ENCODE measurements around the gene CRCP.
"Not testable (repeated sequence)": the region's sequence is repeated elsewhere in the genome, so short reads cannot be mapped to it uniquely, and the experiment has no call there.

Gene CRCP

GRCh38 chr7:66105263-66105748 is 9.3 kb upstream of the CRCP start:
- DNase-seq (ENCODE audit: low read depth, low spot score): no peak

- DNase-seq (ENCODE audit: low read depth, low spot score): not testable (repeated sequence)
Measured at GRCh38 chr7:66108410-66108809, 6.2 kb upstream of the CRCP start.

- peak; percentile 9 for DNase-seq (ENCODE audit: low read depth, low spot score)
Measured at GRCh38 chr7:66110856-66111255, 3.8 kb upstream of the CRCP start.

DNA sequence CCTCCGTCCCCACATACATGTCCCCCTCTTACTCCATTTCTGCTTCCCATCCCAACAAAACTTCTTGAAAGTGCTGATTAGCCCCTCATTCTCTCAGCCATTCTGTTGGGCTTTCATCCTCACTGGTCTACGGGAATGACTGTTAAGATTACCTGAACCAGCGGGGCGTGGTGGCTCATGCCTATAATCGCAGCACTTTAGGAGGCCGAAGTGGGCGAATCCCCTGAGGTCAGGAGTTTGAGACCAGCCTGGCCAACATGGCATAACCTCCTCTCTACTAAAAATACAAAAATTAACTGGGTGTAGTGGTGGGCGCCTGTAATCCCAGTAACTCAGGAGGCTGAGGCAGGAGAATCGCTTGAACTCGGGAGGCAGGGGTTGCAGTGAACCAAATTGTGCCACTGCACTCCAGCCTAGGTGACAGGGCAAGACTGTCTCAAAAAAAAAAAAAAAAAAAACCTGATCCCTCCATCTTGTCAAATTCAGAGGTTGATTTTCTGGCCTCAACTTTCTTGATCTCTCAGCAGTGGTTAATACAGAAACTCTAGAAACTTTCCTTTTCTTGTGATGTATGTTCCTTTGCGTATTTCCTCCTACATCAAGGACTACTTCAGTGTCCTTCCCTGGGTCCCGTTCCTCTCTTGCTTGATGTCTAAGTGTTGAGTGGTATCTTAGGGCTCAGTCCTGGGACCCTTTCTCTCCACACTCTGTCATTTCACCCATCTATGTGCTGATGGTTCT is 2.2 kb downstream of the CRCP start:
- not testable (repeated sequence) for DNase-seq (ENCODE audit: low read depth, low spot score)

- DNase-seq (ENCODE audit: low read depth, low spot score): no peak
Measured at GRCh38 chr7:66118603-66119002, 4.0 kb downstream of the CRCP start.

GRCh38 chr7:66119245-66119850 is 4.7 kb downstream of the CRCP start:
- no peak for DNase-seq (ENCODE audit: low read depth, low spot score)

- no peak for DNase-seq (ENCODE audit: low read depth, low spot score)
Measured at GRCh38 chr7:66123175-66123528, 8.5 kb downstream of the CRCP start.

GRCh38 chr7:66124569-66124861 is 9.9 kb downstream of the CRCP start:
- DNase-seq (ENCODE audit: low read depth, low spot score): not testable (repeated sequence)

DNA sequence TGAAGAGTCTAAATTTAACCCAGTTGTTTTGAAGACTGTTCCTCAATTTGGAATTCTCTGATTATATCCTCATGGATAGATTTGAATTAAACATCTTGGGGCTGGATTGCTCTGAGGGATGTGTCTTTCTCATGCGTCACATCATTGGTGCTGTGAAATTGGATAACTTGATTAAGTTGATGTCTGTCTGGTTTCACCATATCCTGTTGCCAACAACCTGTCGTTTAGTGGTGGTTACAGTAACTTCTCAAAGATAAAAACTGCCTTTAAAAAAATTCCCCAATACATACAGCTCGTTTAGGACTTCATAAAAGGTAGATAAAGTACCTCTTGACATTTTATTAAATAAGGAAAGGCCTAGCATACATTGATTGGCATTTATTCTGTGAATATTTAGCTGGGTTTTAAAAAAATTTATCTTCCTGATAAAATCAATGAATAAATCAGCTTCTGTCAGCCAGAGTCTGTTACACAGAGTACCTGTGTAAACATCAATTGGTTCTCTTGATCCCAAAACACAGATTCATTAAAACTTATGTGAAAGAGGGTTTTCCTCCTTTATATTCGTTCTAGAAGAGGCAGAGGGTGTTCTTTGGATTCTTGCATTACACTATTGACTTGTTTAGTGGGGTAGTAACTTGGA is 10.5 kb downstream of the CRCP start:
- no peak for DNase-seq (ENCODE audit: low read depth, low spot score)

DNA sequence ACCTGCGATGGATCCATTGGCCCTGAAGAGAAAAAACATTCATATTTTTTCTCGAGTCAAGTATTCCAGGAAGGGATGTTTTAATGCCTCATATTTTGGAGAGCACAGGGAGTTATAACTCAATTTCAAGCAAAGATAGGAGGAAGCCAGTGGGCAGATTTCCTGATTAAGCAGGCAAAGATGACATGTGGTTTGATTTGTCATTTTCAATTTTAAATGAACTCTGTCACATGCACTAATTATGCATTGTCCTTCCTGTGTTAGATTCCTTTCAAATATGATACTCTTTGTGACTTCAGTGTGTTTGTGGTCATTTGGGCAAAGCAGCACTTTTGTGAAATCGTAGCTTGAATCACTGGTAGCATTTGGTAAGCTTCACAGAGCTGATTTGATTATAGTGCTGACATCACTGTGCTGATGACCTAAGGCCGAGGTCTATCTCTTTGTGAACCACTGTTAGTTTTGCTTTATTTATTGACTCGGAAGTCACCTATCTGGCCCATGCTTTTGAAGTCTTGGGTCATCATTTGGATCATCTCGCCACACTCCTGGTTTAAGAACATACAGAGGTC is 11.2 kb downstream of the CRCP start:
- not testable (repeated sequence) for DNase-seq (ENCODE audit: low read depth, low spot score)

DNA sequence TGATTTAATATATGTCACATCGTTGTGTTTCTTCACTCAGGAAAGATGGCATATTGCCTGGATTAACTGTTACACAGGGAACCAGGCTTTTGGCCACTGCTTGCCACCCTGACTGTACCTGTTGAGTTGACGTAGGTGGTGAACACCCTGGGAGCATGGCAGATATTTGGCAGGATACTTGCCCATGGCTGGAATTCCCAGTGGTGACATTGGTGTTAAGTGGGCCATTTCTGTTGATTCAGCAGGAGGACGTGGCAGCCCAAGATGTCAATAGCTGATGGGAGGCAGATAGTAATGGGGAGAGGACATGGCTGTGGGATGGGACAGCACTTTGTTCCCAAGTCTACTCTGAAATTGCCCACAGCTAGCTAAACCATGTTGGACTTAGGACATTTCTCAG is 12.5 kb downstream of the CRCP start:
- not testable (repeated sequence) for DNase-seq (ENCODE audit: low read depth, low spot score)

DNA sequence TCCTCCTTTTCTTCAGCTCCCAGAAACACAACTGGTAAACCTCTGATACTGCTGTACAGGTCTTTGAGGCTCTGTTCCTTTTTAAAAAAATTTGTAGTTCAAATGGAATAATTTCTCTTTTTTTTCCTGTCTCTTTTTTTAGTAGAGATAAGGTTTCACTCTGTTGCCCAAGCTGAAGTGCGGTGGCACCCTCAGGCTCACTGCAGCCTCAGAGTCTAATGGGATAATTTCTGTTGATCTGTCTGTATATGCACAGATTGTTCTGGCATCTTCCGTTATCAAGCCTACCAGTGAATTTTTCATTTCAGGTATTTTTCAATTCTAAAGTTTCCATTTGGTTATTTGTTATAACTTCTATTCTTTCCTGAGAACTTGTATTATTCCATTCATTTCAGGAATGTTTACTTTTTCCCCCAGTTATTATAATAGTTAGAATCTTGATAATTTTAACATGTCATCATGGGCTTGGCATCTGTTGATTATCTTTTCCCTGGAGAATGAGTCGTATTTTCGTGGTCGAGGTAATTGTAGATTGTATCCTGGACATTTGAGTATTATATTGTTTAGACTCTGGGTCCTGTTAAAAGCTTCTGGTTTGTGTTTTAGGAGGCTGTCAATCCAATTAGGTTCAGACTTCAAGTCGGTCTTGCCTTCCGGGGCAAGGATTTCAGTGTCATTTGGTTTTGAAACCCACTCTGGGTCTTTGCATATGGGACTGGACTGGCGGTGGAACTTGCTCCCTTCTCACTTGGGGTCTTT is 24.5 kb downstream of the CRCP start:
- DNase-seq (ENCODE audit: low read depth, low spot score): no peak

- DNase-seq (ENCODE audit: low read depth, low spot score): peak; percentile 56
Measured at GRCh38 chr7:66140924-66141323, 26.3 kb downstream of the CRCP start.

DNA sequence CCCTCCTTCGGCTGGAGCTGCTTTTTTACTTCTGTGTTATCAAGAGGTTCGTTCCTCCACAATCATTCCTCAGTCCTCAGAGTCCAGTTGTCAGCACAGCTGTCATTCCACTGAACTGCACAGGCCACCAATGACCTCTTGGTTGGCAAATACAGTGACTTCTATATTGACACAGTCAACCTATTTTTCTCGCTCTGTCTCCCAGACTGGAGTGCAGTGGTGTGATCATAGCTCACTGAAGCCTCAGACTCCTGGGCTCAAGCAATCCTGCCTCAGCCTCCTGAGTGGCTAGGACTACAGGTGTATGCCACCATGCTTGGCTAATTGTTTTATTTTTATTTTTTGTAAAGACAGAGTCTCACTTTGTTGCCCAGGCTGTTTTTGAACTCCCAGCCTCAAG is 27.7 kb downstream of the CRCP start:
- no peak for DNase-seq (ENCODE audit: low read depth, low spot score)

- no peak for DNase-seq (ENCODE audit: low read depth, low spot score)
Measured at GRCh38 chr7:66142996-66143395, 28.3 kb downstream of the CRCP start.

GRCh38 chr7:66143876-66144332 is 29.3 kb downstream of the CRCP start:
- DNase-seq (ENCODE audit: low read depth, low spot score): no peak

GRCh38 chr7:66145400-66146104 is 30.9 kb downstream of the CRCP start:
- DNase-seq (ENCODE audit: low read depth, low spot score): no peak

- DNase-seq (ENCODE audit: low read depth, low spot score): no peak
Measured at GRCh38 chr7:66146701-66147100, 32.1 kb downstream of the CRCP start.

GRCh38 chr7:66147657-66148056 is 33.0 kb downstream of the CRCP start:
- DNase-seq (ENCODE audit: low read depth, low spot score): not testable (repeated sequence)

- DNase-seq (ENCODE audit: low read depth, low spot score): no peak
Measured at GRCh38 chr7:66150471-66150870, 35.8 kb downstream of the CRCP start.

All from smooth muscle cell of the brain vasculature (primary cell).